NCI-H146 treated with DMSO at 0.1 percent for 48 hours (cell line): ENCODE results near the gene TYW5.

Experiments
- DNase-seq: peaks from one replicate; lab custom pipeline; 2025; ENCODE audit not compliant: unreplicated experiment; lab: John Stamatoyannopoulos, UW

The TYW5 gene

DNA sequence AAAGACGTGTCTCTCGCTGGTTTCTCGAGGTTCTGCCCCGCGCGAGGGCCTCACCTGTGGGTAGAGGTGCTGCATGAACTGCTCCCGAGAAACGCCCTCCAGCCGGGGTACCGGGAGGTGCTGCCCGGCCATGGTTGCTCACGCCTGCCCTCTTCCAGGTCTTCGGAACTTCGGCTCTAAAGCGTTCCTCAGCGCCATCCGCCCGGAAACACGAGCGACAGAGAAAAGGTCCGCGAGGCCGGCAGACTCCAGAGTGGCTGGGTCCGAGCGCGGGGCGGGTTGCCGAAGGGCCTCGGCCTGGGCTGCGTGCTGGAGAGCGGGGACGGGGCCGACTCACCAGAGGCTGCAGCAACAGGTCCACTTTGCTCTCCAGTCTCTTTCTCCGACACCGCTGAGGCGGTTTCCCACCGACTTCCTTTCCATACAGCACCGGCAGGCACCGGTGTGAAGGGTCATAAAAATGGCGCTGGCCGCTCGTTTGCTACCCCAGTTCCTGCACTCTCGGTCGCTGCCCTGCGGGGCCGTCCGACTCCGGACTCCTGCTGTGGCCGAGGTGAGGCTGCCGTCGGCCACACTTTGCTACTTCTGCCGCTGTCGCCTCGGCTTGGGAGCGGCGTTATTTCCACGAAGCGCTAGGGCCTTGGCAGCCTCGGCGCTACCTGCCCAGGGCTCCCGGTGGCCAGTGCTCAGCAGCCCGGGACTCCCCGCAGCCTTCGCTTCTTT is at the start of gene TYW5, which contains the start of gene MAIP1:
Gene TYW5 (minus strand): TSS at position 153 of the 723 bp plus-strand sequence. CDS start 21 bp downstream, at position 132.
Gene MAIP1 (plus strand): TSS at position 244 of the 723 bp plus-strand sequence. CDS start 217 bp downstream, at position 461.
- DNase-seq = peak; percentile 71

DNA sequence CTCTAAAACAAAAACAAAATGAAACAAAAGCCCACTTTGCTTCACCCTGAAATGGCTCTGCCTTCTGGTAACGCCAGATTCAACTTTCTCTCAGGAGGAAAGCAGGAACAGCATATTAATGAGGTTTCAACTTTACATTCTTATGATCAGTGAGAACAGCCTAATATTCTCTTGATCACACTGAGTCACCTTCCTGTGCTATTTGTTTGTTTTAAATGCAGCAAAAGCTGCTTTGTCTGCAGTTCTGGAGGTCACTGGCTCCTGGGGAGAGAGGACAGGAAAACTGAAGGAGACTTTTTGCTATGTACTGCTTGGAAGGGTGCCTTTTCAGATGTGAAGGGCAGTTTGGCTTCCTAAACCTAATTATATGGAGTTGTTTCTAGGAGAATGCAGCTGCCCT is 48.2 kb upstream of the TYW5 start:
- DNase-seq = no peak

GRCh38 chr2:200000444-200001163 is 45.3 kb upstream of the TYW5 start:
- DNase-seq = no peak

DNA sequence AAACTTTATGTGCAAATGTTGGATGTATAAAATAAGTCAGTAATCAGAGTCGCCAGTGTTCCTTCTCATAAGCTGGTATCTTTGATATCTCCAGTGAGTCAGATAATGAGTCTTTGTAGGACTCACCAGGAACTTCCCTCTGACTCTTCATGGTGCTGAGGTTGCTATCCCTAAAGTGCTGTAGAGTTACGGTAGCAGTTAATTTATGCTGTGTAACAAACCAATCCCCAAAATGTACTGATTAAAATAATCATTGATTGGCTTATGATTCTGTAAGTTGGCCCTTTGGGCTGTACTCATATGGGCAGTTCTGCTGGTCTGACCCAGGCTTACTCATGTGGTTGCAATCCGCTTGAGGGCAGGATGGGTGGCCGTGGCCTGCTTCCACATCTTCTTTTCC is 43.9 kb upstream of the TYW5 start:
- no peak for DNase-seq

DNA sequence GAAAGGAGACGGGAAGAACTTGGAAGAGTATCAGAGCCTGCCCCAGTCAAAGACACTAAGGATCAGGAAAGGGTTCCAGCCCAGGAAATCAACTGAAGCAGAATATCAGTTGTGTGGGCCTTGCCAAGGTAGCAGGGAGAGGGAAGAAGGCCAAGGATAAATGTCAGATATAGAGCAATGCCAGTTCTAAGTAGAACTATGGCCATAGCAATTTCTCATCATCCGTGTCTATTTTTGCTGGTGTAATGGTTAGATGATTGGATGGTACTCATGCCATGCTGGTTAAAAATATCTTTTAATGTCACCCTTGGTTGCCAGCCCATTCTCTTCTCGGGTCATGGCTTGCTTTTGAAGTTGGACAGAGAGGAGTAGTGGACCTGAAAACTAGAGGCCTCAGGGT is 42.0 kb upstream of the TYW5 start:
- DNase-seq = no peak

- no peak for DNase-seq
These were observed 39.6 kb upstream of the TYW5 start for GRCh38 chr2:199994896-199995295.

GRCh38 chr2:199994371-199994770 is 39.1 kb upstream of the TYW5 start:
- no peak for DNase-seq

DNA sequence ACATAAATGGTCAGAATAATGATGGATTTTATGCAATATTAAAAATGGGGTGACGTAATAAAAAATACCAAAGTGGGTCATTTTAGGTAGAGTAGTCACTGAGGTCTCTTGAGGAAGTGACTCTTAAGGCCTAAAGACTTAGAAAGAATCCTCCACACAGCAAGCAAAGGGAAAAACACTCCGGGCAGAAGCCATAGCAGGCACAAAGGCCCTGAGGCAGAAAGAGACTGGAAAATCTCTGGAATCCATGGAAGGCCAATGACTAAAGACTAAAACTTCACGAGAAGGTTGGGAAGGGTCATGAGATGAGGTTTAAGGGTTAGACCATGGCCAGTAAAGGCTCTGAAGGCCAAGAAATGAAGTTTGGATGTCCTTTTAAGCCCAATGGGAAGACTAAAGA is 37.0 kb upstream of the TYW5 start:
- DNase-seq = no peak

DNA sequence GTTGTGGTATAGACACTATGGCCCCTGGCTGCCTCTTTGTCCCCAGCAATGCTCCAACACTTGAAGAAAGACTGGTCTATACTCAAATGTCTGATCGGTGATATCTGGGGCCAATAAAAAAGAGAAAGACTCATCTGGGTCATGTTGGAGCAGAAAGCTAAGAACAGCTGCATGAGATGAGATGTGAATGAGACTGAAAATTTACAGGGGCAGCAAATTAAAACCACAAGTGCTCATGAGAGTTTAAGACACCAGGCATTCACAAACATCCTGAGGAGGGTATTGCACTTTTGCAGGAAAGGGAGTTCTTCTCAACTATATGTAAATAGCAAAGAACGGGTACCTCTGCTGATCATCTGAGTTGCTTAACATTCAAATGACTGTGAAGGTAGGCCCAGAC is 36.4 kb upstream of the TYW5 start:
- no peak for DNase-seq

GRCh38 chr2:199989822-199990221 is 34.5 kb upstream of the TYW5 start:
- DNase-seq = no peak

DNA sequence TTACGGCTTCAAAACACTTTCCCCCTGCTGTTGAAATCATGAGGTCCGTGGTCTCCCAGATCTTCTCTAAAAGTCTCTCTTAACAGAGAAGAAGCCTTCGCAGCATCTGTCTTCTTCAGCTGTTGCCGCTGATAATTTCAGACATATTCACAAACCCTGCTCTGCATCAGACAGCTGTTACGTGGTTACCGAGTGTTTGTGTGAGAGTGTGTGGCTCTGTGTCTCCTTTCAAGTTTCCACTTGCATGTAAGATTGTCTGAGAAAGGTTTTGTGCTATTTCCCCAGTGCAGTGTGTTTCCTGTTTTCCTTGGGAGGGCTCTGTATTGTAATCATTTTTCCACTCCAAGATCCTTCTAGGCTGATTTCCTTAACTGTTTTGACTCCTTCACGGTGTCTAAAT is 32.9 kb upstream of the TYW5 start:
- no peak for DNase-seq

DNA sequence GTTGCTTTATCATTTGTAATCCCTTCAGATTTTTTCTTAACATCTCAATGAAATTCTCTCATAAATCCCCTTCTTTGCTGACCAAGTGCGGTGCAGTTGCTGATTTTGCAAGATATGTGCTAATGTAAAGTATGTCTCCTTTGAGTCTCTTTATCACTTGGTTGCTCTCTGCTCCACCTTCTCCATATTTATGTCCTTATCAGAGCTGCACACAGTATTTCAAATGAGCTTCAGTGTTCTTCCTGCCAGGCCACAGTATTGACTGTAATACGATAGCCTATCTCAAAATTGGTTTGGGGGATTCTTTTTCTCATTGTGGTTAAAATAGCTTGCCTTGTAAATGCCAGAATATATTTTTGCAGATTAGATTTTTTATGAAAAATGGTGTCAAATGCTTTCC is 32.3 kb upstream of the TYW5 start:
- DNase-seq = no peak

- DNase-seq = peak; percentile 6
These were observed 30.4 kb upstream of the TYW5 start for GRCh38 chr2:199985625-199986207.

DNA sequence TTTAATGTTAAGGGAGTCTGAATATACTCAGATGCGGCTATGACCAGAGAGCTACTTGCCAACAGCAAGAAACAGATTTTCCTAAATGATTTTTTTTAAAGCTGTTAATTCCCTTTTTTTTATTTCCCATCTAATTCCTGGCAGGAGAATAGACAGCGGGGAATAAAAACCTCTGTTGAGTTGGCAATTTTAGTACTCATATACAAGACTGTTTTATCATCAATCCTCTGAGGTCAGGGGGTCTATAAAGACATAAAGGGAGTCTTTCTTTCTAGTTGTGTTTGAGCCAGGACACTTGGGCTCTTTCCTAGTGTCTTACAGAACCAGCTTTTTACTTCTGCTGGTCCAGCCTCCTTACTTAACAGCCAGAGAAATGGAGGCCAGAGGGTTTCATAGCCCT is 29.5 kb upstream of the TYW5 start:
- DNase-seq = no peak

DNA sequence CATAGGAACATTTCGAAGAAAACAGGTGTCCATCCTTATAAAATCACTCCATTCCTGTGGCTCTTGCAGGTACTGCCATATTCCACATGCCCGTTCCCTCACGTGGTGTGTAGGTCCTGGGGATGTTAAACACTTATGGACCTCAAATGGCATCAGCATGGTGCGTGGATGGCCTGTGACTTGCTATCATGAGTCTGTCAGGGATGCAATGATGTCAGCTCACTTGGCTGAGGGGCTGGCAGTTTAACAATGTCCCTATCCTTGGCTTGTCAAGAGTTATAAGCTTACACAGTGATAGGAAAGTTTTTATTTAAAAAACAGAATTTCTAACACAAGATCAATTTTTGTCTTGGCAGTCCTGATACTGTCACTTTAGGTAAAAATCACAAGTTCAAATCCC is 28.9 kb upstream of the TYW5 start:
- DNase-seq = no peak

DNA sequence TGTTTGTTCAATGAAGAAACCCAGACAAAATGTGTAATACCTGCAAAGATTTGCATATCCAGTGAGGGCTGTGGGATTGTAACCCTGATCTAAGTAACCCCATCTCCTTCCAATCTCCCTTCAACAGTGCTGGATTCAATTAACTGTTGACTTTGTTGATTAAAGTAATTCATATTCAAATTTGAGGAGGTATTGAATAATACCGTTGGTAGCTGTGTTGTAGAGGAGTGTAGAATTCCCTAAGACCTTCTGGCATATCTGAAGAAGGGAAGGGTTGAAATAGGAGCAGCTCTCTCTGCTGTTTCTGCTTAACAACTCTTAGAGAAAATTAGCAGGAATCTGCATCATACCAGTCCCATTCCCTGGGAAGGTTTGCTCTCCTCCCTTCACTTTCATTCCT is 28.2 kb upstream of the TYW5 start:
- DNase-seq = no peak

GRCh38 chr2:199982126-199982843 is 27.0 kb upstream of the TYW5 start:
- DNase-seq = no peak

GRCh38 chr2:199979832-199980628 is 24.7 kb upstream of the TYW5 start:
- no peak for DNase-seq

DNA sequence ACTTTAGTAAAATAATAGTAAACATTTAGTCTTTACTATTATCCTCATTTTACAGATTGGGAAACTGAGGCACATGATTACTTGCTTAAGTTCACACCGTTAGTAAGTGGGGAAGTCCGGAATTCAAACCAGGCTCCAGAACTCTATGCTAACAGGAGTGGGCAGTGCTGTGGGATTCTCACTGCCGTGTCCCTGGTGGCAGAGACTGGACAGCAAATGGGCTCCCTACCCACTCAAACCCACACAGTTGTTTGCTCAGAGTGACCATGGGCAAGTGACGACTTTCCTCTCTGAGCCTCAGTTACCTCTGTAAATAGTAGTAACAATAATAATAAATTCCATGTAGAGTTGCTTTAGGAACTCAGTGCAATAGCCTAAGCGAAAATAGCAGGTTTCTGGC is 24.1 kb upstream of the TYW5 start:
- no peak for DNase-seq

DNA sequence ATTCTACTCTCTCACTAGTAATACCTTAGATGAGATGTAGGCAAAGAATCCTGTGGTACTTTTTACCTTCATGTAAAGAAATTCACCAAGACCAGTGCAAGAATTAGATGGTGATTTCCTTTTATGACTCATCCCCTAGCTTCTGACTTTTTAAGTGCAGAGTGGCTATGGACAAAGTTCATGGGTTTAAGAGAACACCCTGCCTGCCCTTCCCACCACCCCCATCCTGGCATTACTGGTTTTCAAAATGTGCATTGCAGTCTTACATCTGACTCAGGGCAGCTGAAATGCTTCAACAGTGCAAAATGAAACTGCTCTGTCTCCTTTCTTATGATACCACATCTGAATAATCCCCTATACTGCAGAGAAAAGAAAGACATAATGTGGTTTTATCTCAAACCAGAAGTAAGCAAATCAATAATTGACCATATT is 22.7 kb upstream of the TYW5 start:
- DNase-seq = no peak
